ENCODE data around the gene NFAM1.

NFAM1 gene, protein sequence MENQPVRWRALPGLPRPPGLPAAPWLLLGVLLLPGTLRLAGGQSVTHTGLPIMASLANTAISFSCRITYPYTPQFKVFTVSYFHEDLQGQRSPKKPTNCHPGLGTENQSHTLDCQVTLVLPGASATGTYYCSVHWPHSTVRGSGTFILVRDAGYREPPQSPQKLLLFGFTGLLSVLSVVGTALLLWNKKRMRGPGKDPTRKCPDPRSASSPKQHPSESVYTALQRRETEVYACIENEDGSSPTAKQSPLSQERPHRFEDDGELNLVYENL

DNA sequence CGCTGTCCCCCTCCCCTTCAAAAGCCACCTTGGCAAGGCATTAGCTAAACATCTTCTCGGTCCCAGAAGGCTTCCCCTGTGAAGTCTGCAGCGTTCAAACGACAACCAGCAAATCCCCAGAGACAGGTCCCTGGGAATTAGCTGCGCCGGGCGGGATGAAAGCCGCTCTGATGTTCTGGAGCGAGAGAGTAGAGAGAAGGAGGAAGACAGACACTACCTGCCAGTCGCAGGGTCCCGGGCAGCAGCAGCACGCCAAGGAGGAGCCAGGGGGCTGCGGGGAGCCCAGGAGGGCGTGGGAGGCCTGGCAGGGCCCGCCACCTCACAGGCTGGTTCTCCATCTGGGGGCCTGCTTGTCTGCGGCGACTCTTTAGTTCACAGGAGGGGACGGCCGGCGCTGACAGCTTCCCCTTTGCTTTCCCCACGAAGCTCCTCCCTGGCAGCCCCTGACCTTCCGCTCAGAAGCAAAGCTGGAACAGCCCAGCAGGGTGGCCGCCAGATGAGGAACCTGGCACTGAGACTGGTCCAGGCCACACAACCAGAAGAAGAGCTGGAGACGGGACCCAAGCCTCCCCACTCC lies at the start of gene NFAM1:
Gene NFAM1 (minus strand): TSS at position 384 of the 577 bp plus-strand sequence. CDS start 46 bp downstream, at position 338.
- no peak for FAIRE-seq

DNA sequence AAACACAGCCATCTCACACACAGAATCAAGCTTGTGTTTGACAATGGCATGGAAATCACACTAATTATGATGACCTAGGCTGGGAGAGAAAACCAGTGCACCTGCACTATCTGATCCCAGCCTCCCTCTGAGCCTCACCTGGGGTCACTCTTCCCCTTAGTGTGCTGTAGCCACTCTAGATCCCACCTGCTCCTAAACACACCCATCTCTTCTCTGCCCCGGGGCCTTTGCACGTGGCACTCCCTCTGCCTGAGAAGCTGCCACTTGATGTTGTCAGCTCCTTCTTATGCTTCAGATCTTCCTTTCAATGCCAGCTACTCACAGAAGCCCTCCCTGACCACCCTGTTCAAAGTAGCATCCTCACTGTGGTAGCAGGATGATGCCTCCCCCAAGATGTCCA lies 42.9 kb upstream of the NFAM1 start:
- FAIRE-seq: no peak

DNA sequence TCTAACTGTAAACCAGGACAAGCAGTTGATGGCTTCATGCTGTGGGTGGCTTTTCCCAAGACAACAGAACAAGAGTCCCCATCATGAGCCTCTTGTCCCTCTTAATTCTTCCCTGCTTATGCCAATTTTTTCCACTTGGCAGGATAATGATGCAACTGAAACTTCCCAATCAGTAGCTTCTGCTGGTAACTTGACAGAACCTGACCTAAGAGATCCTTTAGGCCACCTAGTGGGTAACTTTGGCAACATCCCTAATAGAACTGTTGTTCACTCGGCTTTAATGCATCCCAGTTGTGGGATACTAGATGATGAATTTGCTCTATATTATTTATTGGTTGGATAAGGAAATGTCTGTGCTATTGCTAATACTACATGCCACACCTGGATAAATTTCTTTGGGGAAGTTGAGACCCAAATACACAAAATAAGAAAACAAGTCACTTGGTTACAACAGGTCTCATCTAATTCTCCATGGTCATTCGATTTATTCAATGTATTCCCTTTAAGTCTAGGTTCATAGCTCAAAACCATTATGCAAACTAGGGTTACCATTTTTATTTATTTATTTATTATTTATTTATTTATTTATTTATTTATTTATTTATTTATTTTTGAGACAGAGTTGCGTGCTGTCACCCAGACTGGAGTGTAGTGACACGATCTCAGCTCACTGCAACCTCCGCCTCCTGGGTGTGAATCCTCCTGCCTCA lies 41.4 kb upstream of the NFAM1 start:
- FAIRE-seq: no peak

DNA sequence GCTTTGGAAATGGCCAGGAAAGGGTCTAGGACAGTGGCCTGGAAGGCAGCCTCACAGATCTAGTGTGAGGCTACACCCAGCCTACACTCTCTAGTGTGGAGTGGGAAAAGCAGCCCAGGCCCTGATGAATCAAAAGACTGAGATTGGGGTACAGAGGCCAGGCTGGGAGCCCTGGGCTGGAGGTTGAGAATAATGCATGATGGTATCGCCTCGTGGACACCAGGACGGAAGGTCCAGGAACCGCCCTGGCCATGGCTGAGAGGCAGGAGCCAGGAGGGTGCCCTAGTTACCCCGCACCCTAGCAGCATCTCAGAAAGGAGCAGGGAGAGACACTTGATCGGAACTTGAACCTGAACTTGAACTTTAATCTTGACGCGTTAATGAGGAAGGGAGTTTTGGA lies 40.5 kb upstream of the NFAM1 start:
- FAIRE-seq: no peak

DNA sequence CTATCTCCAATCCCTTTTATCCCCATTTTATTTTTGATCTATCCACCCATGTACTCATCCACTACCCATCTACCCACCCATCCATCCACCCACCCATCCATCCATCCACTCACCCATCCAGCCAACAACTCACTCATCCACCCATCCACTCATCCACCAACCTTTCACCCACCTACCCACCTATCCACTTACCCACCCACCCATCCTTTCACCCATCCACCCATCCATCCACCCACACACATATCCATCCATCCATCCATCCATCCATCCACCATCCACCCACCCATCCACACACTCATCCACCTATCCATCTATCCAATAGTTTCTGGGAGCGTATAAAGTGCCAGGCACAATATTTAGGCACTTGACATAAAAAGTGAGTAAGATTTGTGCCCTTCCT lies 39.2 kb upstream of the NFAM1 start:
- no peak for FAIRE-seq

DNA sequence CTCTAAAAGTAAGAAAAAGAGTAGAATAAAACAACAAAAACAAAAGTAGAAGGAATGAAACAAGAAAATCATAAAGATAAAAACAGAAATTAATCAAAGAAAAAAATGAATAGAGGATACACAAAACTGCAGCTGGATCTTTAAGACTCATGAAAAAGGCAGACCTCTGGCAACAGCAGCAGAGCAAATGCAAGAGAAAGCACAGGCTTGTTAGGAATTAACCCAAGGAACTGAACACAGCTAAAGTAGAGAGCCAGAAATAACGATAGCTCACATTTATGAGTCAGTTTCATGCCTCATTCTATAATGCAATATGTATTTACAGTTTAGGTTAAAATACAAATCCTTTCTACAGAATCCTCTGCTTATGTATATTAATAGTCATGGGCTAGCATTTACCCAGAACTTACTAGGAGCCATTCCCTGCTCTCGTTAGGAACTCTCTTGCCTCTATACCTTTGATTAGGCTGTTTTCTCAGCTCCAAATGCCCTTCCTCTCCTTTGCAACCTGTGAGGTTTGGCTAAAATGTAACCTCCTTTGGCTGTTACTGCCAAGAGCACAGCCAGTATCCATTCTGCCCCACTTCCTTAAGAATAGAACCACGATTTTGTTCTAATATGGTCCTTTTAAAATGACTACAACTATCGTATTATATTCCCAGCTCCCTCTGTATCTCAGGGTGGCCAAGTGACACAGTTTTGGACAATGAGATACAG lies 38.3 kb upstream of the NFAM1 start:
- no peak for FAIRE-seq

DNA sequence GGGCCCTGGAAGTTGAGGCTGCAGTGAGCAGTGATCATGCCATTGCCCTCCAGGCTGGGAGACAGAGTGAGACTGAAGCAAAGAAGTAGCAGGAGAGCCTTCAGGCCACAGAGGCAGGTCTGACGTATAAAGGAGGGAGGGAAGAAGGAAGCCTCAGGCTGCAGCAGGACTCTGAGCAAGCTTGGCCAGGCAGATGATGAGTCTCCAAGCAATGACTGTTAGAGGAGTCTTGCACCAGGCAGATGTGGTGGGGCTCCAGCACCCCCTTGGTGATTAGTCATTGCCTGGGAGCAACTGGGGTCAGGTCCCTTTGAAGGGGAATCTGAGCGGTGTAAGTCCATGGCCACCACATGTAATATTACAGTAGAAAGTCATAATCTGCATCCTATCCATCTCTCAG lies 36.6 kb upstream of the NFAM1 start:
- FAIRE-seq: no peak

DNA sequence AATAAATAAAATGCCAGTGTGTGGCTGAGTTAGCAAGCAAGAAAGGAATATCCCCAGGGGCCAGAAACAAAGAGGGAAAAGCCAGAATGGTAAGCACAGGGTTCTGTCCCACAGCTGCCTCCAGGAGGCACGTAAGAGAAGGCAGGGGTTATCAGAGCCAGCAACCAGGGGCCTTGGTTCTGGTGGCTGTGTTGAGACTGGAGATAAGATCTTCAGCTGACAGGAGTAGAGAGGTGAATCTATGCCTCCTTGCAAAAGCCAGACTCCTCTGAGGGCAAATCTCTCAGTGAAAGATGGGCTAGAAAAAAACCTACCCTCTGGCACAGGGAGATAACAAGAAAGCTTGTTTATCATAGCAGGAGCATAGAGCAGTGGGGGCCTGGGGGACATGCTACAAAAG lies 29.8 kb upstream of the NFAM1 start:
- no peak for FAIRE-seq

DNA sequence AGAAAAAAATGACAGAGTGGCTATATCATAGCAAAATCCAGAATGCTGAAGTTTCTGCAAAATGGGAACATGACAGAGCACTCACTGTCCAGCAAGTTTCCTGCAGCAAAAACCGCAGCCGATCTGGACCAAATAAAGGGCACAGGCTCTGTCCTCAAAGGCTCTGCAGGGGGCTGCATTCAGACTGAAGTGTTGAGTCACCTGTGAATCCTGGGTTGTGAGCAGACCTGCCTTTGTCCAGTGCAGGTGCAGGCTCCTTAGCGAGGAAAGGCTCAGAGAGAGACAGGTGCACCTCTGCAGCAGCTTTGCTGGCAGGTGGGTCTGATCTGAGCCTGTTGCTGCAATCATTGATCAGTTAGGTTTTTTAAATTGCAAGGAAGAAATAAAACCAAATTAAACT lies 29.3 kb upstream of the NFAM1 start:
- no peak for FAIRE-seq

DNA sequence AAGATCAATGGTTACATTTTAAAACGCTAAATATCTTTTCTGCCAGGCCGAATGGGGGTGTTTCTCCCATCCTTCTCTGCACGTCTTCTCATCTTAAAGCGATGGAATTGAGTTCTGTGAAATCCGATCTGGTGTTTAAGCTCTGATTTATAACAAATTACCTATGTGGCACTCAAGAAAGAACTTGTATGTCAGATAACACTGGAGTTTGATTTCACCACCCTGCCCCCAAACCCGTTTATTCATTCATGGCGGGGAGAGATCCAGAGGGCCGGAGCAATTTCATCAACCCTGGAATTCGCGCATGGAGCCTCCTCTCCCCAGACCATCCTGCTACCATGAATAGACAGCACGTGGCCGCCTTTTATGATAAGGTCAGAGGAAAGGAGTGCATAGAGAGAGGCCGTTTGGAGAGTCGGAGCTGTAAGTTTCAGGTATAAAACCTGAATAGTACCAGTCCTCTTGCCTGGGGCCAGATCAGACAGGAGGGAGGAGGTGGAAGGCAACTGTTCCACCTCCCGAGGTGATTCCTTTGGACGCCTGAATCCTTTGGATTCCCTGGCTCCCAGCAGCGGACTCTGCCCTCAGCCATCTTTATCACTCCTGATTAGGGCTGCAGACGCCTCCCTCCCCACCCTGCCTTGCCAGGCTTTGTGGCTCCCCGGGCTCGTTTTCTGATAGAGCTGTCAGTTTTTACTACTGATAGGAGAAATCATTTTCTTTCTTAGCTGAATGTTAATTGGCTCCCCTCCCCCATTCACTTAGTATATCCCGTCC lies 27.3 kb upstream of the NFAM1 start:
- no peak for FAIRE-seq

DNA sequence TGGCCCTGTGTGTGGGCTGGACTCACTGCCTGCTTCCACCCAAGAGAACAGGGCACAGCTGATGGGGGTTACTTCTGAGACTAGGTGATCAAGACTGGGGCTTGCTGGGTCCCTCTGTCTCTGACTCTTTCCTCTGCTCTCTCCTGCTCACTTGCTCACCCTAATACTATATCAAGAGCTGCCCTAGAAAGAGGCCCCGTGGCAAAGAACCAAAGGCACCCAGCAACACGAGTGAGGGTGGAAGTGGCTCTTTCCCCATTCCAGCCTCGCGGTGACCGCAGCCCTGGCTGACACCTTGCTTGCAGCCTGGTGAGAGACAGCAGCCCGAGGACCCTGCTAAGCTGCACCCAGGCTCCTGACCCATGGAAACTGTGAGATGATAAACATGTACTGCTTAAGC lies 20.7 kb upstream of the NFAM1 start:
- no peak for FAIRE-seq

DNA sequence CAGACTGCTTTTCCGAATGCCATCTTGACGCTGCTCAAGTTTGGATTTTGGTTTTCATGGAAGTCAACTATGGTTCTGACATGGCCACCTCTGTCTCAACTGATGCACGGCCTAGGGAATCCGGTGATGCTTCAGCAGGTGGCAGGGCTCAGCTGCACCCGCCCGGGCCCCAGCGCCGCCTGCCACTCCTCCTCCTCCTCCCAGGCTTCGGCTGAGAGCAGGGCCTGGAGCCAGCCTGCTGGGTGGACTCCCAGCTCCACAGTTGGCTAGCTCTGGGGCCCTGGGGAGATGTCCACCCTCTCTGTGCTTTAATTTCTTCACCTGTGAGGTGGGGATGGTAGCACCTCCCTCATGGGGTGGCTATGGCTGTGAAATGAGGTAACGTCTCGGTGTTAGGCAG lies 20.3 kb upstream of the NFAM1 start:
- FAIRE-seq: no peak

DNA sequence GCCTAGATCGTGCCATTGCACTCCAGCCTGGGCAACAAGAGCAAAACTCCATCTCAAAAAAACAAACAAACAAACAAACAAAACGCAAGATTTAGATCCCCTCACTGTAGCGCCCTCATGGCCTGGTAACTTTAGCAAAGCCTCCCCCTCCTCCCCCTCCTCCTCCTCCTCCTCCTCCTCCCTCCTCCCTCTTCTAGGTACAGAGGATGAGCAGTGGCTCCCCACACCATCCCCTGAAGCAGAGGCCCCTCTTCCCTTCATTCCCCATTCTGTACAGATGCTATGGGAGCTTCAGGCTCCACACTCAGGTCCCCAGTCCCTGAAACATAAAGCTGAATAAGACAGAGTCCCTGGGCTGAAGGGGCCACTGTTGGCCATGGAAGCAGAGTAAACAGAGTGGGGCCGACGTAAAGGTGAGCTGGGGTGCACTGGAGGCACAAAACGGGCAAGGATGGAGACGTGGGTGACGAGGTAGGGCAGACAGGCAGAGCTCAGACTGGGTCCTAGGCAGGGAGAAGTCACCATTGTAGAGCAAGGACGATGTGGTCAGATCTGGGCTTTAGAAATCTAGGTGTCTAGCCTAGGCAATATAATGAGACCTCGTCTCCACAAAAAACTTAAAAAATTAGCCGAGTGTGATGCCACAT lies 19.4 kb upstream of the NFAM1 start:
- no peak for FAIRE-seq

DNA sequence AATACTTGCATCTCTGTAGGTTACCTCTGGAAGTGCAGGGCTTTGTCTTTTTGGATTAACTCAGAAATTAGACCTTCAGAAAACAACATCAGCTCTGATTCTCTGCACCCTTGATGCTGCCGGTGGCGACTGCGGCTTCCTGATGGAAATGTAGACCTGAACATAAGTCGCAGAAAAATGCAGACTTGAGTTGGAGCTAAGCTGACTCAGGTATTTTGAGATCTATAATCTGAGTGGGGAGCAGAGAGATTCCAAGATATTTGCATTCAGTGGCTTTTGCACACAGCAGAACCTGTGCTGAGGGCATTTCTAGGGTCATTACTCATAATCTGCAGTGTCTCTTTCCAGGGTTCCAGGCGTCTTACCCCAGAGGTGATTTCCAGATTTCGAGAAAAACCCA lies 18.7 kb upstream of the NFAM1 start:
- FAIRE-seq: no peak

DNA sequence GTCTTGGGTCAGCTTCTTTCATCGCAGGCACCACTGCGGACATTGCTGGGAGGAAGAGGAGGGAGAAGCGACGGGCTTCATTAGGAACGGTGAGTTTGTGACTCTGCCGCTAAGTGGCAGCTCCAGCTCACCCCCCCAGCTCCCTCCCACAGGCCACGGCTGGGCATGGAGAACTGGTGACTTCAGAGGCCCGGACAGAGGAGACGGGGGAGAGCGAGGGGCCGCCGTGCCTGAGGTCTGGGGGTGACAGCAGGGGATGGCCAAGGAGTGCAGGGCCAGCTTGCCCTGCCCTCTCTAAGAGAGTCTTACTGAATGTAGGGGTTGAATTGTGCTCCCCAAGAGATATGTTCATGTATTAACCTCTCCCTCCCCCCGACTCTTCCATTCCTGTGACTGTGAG lies 13.9 kb upstream of the NFAM1 start:
- FAIRE-seq: no peak

DNA sequence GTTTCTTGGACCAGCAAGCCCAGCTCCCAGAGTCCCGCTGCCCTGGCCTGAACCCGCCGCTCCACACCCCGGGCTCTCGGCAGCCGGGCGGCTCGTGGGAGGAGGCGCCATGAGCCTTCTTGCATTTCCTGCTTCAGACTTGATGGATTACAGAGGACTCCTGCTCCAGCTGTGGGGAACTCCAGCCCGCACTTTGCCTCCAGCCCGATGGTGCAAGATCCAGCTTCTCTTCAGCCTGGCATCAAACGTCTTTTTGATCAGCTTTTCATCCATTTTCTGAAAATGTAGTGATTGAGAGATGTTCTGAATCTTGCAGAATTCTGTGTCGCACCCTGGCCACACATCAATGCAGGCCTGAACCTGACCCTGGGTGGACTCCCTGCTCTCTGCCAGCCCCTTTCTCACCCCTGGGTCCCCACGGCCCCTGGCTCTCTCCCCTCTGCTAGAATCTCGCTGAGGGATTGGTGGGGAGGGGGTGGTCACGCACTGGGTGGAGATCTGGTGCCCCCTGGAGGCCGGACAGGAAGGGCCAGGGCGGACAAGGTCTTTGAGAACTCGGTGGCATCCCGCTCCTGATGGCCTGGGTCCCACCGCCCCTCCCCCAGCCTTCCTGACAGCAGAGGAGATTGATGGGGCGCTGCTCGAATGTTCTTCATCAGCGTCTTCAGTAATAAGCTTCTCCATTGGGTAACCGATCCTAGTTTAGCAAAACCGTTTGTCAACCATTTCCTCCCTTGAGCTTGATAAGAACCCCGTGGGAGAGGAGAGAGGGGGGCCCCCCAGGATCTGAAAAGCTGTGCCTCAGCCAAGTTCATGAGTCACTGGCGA lies 12.1 kb upstream of the NFAM1 start:
- no peak for FAIRE-seq

DNA sequence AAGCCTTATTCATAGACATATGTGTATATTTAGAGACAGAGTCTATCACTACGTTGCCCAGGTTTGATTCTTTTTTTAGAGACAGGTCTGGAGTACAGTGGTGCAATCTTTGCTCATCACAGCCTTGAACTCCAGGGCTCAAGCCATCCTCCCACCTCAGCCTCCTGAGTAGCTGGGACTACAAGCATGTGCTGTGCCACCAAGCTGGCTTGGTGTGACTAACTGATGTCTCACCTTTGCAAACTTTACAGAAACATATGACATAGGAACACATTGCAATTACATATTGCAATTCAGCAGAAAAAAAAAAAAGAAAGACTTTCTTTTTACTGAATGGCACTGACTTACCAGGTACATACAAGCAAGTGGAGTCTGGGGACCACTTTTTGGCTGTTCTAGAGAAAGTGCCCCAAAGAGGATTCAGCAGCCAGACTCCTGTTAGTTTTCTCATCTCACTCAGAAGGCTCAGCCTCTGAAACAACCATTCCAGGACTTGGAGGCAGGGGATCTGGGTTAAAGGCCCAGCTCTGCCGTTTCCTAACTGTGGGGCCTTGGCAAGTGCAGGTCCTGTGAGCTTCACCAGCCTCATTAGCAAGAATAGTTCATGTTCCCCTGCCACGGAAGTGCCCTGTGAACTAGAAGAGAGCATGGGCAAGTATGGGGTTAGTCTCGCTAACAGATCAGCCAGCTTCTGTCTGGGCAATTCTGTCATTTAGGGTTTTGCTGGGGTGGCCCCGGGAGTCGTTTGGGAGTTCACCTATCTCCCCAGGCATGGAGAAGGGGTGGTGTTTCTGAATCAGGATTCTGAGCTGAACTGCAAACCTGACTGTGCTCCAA lies 11.3 kb upstream of the NFAM1 start:
- no peak for FAIRE-seq

DNA sequence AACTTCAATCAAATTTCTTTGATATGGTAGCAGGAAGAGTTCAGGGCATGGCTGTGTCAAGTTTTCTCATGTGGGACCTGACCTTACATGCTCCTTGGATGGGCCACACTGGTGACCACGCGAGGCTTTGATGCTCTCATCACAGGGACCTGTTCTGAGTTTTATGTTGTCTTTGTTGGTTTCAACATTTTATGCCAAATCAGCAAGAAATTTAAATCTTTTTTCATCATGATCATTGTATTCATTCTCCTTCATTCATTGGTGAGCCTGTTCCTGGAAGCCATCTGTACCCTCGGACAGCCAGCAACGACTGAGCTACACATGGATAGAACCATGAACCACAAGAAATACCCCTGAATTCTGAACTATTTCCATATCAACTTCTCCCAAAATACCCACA lies 10.5 kb upstream of the NFAM1 start:
- FAIRE-seq: no peak

DNA sequence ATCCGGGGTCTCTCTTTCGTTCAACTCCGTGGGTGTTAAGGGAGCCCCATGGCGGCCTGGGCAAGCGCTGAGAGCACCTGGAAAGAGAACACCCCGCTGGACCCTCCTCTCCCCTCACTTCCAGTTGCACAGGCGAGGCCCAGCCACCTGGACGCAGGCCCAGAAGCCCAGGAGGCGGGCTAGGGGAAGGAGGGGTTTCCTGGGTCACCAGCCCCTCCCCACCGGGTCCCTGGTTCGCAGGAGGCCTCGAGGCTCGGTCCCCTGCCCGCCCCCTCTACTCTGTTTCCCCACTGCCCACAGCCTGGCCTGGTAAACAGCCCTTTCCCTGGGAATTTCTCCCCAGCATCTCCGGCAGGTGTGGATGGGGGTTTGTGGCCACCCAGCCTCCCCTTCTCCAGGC lies 8.5 kb upstream of the NFAM1 start:
- FAIRE-seq: no peak
